ENCODE data around the gene OARD1. TPM values are rescaled to one million over a fixed set of nuclear protein-coding genes. Genes with fewer than 3 reads are reported as not detected.
A peak's percentile ranks its signal among the peaks of the same experiment; 100 is the strongest.

Gene OARD1
- total and polyA plus RNA-seq, 7 experiments from 2014 or later, result 31.1 to 55.8 (median 44.6) TPM

DNA sequence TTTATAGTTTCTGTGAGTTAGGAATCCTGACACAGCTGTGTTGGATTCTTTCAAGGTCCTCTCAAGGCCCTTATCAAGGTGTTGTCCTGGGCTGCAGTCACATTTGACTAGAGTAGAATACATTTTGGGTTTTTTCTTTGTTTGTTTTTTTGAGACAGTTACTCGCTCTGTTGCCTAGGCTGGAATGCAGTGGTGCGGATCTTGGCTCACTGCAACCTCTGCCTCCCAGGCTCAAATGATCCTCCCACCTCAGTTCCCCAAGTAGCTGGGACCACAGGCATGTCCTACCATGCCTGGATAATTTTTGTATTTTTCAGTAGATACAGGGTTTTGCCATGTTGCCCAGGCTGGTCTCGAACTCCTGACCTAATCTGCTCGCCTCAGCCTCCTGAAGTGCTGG is 16.3 kb upstream of the OARD1 start:
- CTCF ChIA-PET, result interaction anchor here (0.7 kb wide), 1 partner anchor 571 kb away, joined by 3 read pairs; no protein-coding TSS in a partner anchor
- no peak for DNase-seq
- H3K27ac Mint-ChIP-seq, result peak overlapping the region in 1 of 9 donors; percentile 46
- peaks cover 20 to 58% (median 51%) of the 10 kb centered on the region in 5 donors for H3K36me3 Mint-ChIP-seq
- Histone ChIP-seq H3K4me1 (ENCODE audit: control insufficient read depth in 2 of 2, insufficient read depth in 2 of 2, low read length in 2 of 2) (no peaks in the 10 kb centered on the region), H3K27ac (ENCODE audit: low read depth, low read length) (no peak overlapping the region), H3K4me3 (ENCODE audit: low read length) (no peak overlapping the region), H3K27me3 (ENCODE audit: control insufficient read depth in 2 of 2, insufficient read depth in 2 of 2, low read length in 2 of 2) (no peaks in the 10 kb centered on the region), H3K36me3 (ENCODE audit: control insufficient read depth in 2 of 3, insufficient read depth in 3 of 3, low read length in 3 of 3) (peaks cover 27 to 72% (median 32%) of the 10 kb centered on the region in 3 experiments), H3K9me3 (ENCODE audit: control insufficient read depth in 2 of 3, low read length in 3 of 3) (no peaks in the 10 kb centered on the region)
- POLR2A ChIA-PET, result no interaction called here
- peaks cover 13 to 34% (median 21%) of the 10 kb centered on the region in 7 donors for H3K4me1 Mint-ChIP-seq
- no peak for ATAC-seq
- no peak overlapping the region for H3K4me3 Mint-ChIP-seq
- H3K9me3 Mint-ChIP-seq, result no peaks in the 10 kb centered on the region
- intact Hi-C loops (cut with micrococcal nuclease), result no loop called here
- no peaks in the 10 kb centered on the region for H3K27me3 Mint-ChIP-seq

DNA sequence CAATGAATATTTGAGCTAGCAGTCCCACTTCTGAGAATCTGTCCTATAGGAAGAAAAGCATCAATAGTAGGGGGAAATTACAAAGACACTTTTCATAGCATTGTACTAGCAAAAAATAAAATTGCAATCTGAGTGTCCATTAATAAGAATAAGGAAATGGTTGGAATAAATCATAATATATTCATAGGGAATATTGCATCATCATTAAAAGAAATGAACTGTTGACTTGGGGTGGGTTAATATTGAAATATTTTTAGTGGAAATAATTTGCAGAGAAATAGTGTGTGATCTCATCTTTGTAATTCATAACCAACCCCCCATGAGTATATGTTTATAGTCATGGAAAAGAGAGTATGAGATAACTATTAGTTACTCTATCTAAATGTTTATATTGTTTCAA is 13.0 kb upstream of the OARD1 start:
- intact Hi-C loops (cut with micrococcal nuclease), result no loop called here
- Mint-ChIP-seq H3K27ac (no peak overlapping the region), H3K9me3 (no peaks in the 10 kb centered on the region), H3K4me3 (no peak overlapping the region), H3K4me1 (peaks cover 27 to 65% (median 49%) of the 10 kb centered on the region in 7 donors), H3K36me3 (peaks cover 12 to 62% (median 48%) of the 10 kb centered on the region in 5 donors), H3K27me3 (no peaks in the 10 kb centered on the region)
- Histone ChIP-seq H3K9me3 (ENCODE audit: control insufficient read depth in 2 of 3, low read length in 3 of 3) (no peaks in the 10 kb centered on the region), H3K4me3 (ENCODE audit: low read length) (no peak overlapping the region), H3K36me3 (ENCODE audit: control insufficient read depth in 2 of 3, insufficient read depth in 3 of 3, low read length in 3 of 3) (peaks cover 9 to 44% (median 9%) of the 10 kb centered on the region in 3 experiments), H3K27ac (ENCODE audit: low read depth, low read length) (no peak overlapping the region), H3K27me3 (ENCODE audit: control insufficient read depth in 2 of 2, insufficient read depth in 2 of 2, low read length in 2 of 2) (no peaks in the 10 kb centered on the region), H3K4me1 (ENCODE audit: control insufficient read depth in 2 of 2, insufficient read depth in 2 of 2, low read length in 2 of 2) (peaks cover 8 to 12% of the 10 kb centered on the region in 2 donors)
- POLR2A ChIA-PET, result no interaction called here
- no peak for ATAC-seq
- DNase-seq, result no peak
- CTCF ChIA-PET, result no interaction called here

- no peaks in the 10 kb centered on the region for H3K9me3 ChIP-seq (ENCODE audit: control insufficient read depth in 2 of 3, low read length in 3 of 3)
- CTCF ChIA-PET, result interaction anchor here (0.8 to 1.1 kb wide), 2 partner anchors 9 to 10 kb away, joined by 3 read pairs; partner anchors contain the start of gene NFYA
- POLR2A ChIA-PET, result interaction anchor here (0.9 kb wide), 1 partner anchor 10 kb away, joined by 5 read pairs; the partner anchor contains the start of genes NFYA and OARD1
- Mint-ChIP-seq H3K4me3 (peak overlapping the region in 2 of 10 donors; percentile 12 to 36), H3K27me3 (no peaks in the 10 kb centered on the region), H3K9me3 (no peaks in the 10 kb centered on the region), H3K27ac (peak overlapping the region in 2 of 9 donors; percentile 15 to 95), H3K4me1 (peaks cover 30 to 86% (median 70%) of the 10 kb centered on the region in 7 donors), H3K36me3 (peaks cover 12 to 63% (median 51%) of the 10 kb centered on the region in 5 donors)
- H3K27ac ChIP-seq (ENCODE audit: low read depth, low read length), result no peak overlapping the region
- ATAC-seq, result no peak
- no peaks in the 10 kb centered on the region for H3K27me3 ChIP-seq (ENCODE audit: control insufficient read depth in 2 of 2, insufficient read depth in 2 of 2, low read length in 2 of 2)
- H3K4me1 ChIP-seq (ENCODE audit: control insufficient read depth in 2 of 2, insufficient read depth in 2 of 2, low read length in 2 of 2), result peaks cover 15 to 23% of the 10 kb centered on the region in 2 donors
- H3K36me3 ChIP-seq (ENCODE audit: control insufficient read depth in 2 of 3, insufficient read depth in 3 of 3, low read length in 3 of 3), result peaks cover 6 to 45% (median 12%) of the 10 kb centered on the region in 3 experiments
- intact Hi-C loops (cut with micrococcal nuclease), result no loop called here
- no peak for DNase-seq
- H3K4me3 ChIP-seq (ENCODE audit: low read length), result no peak overlapping the region
Observed at GRCh38 chr6:41083072-41083471, 10.9 kb upstream of the OARD1 start.

GRCh38 chr6:41080621-41081020 is 8.5 kb upstream of the OARD1 start:
- H3K27me3 Mint-ChIP-seq, result no peaks in the 10 kb centered on the region
- H3K27ac Mint-ChIP-seq, result peak overlapping the region; percentile 78 to 95 (median 91)
- peak overlapping the region; percentile 50 to 89 (median 80) for H3K4me3 Mint-ChIP-seq
- ATAC-seq (peak; percentile 82), DNase-seq (peak in 6 of 9 donors; percentile 14 to 46 (median 34))
- H3K4me1 Mint-ChIP-seq, result peaks cover 41 to 96% (median 84%) of the 10 kb centered on the region in 7 donors
- H3K9me3 ChIP-seq (ENCODE audit: control insufficient read depth in 2 of 3, low read length in 3 of 3), result no peaks in the 10 kb centered on the region
- peaks cover 0 to 35% (median 9%) of the 10 kb centered on the region in 3 experiments for H3K36me3 ChIP-seq (ENCODE audit: control insufficient read depth in 2 of 3, insufficient read depth in 3 of 3, low read length in 3 of 3)
- H3K27me3 ChIP-seq (ENCODE audit: control insufficient read depth in 2 of 2, insufficient read depth in 2 of 2, low read length in 2 of 2), result no peaks in the 10 kb centered on the region
- intact Hi-C loops (cut with micrococcal nuclease), result no loop called here
- H3K27ac ChIP-seq (ENCODE audit: low read depth, low read length), result peak overlapping the region; percentile 70
- peaks cover 4 to 50% (median 40%) of the 10 kb centered on the region in 5 donors for H3K36me3 Mint-ChIP-seq
- H3K9me3 Mint-ChIP-seq, result no peaks in the 10 kb centered on the region
- ChIA-PET POLR2A (interaction anchor here (0.5 to 1.3 kb wide), 5 partner anchors 11 to 1801 kb away, joined by 3 to 6 read pairs (median 3); no protein-coding TSS in a partner anchor), CTCF (interaction anchor here (0.6 to 1.4 kb wide), 5 partner anchors 10 to 118 kb away, joined by 3 to 4 read pairs (median 3); no protein-coding TSS in a partner anchor)
- peak overlapping the region; percentile 10 for H3K4me3 ChIP-seq (ENCODE audit: low read length)
- peaks cover 20 to 31% of the 10 kb centered on the region in 2 donors for H3K4me1 ChIP-seq (ENCODE audit: control insufficient read depth in 2 of 2, insufficient read depth in 2 of 2, low read length in 2 of 2)

DNA sequence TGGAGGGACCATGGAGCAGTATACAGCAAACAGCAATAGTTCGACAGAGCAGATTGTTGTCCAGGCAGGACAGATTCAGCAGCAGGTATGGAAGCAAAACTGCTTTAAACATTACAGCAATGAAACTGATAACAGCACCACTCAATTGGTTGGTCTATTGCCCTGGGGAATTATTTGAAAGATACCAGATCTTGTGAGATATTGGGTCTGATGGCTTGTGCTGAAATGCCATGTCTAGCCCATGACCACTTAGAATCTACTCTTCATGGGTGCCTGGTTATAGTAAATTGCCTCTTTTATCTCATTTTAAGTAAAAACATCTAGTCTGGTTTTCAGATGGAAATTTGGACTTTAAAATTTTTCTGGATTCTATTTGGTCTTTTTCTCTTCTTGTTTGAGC is 6.9 kb upstream of the OARD1 start:
- H3K9me3 Mint-ChIP-seq, result no peaks in the 10 kb centered on the region
- H3K36me3 Mint-ChIP-seq, result peaks cover 4 to 43% (median 39%) of the 10 kb centered on the region in 5 donors
- H3K4me1 ChIP-seq (ENCODE audit: control insufficient read depth in 2 of 2, insufficient read depth in 2 of 2, low read length in 2 of 2), result peaks cover 35 to 46% of the 10 kb centered on the region in 2 donors
- DNase-seq, result no peak
- peaks cover 0 to 22% (median 5%) of the 10 kb centered on the region in 3 experiments for H3K36me3 ChIP-seq (ENCODE audit: control insufficient read depth in 2 of 3, insufficient read depth in 3 of 3, low read length in 3 of 3)
- H3K27me3 ChIP-seq (ENCODE audit: control insufficient read depth in 2 of 2, insufficient read depth in 2 of 2, low read length in 2 of 2), result no peaks in the 10 kb centered on the region
- ChIA-PET CTCF (interaction anchor here (1.4 kb wide), 1 partner anchor 8 kb away, joined by 4 read pairs; no protein-coding TSS in a partner anchor), POLR2A (interaction anchor here (1.3 kb wide), 1 partner anchor 15 kb away, joined by 4 read pairs; no protein-coding TSS in a partner anchor)
- no peak for ATAC-seq
- peak overlapping the region; percentile 75 to 95 (median 86) for H3K27ac Mint-ChIP-seq
- H3K27ac ChIP-seq (ENCODE audit: low read depth, low read length), result peak overlapping the region; percentile 20
- no peak overlapping the region for H3K4me3 ChIP-seq (ENCODE audit: low read length)
- no peaks in the 10 kb centered on the region for H3K27me3 Mint-ChIP-seq
- intact Hi-C loops (cut with micrococcal nuclease), result loop anchor here (10.0 kb wide), 3 partner anchors 1666 to 1854 kb away; partner anchors contain the start of genes KCNK5 (in 1 of the 2) and TBCC (in 1 of the 2)
- H3K9me3 ChIP-seq (ENCODE audit: control insufficient read depth in 2 of 3, low read length in 3 of 3), result no peaks in the 10 kb centered on the region
- H3K4me3 Mint-ChIP-seq, result peak overlapping the region in 6 of 10 donors; percentile 17 to 44 (median 30)
- H3K4me1 Mint-ChIP-seq, result peaks cover 48 to 99% (median 95%) of the 10 kb centered on the region in 7 donors

DNA sequence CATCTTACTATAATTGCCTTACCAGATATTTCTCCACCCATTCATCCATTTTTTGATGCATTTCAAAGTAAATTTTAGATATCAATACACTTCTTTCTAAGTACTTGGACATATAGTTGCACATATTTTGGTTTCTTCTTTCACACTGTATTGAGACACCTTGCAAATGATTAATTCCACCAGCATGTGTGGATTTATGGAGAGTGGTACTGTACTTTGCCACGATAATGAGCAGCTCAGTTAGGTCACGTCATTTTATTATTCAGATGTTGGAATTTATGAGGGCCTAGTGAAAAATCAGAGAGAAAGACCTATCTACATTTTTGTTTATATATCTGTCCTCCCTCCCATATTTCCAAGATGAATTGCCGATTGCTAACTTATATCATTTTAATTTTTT is 5.9 kb upstream of the OARD1 start:
- Histone ChIP-seq H3K4me3 (ENCODE audit: low read length) (no peak overlapping the region), H3K27ac (ENCODE audit: low read depth, low read length) (peak overlapping the region; percentile 30), H3K4me1 (ENCODE audit: control insufficient read depth in 2 of 2, insufficient read depth in 2 of 2, low read length in 2 of 2) (peaks cover 37 to 48% of the 10 kb centered on the region in 2 donors), H3K27me3 (ENCODE audit: control insufficient read depth in 2 of 2, insufficient read depth in 2 of 2, low read length in 2 of 2) (no peaks in the 10 kb centered on the region), H3K9me3 (ENCODE audit: control insufficient read depth in 2 of 3, low read length in 3 of 3) (no peaks in the 10 kb centered on the region), H3K36me3 (ENCODE audit: control insufficient read depth in 2 of 3, insufficient read depth in 3 of 3, low read length in 3 of 3) (peaks cover 0 to 20% (median 5%) of the 10 kb centered on the region in 3 experiments)
- POLR2A ChIA-PET, result interaction anchor here (0.6 kb wide), 1 partner anchor 15 kb away, joined by 7 read pairs; no protein-coding TSS in a partner anchor
- Mint-ChIP-seq H3K4me1 (peaks cover 48 to 92% (median 87%) of the 10 kb centered on the region in 7 donors), H3K4me3 (no peak overlapping the region), H3K9me3 (peaks cover 0 to 1% (median 0%) of the 10 kb centered on the region in 11 donors), H3K27me3 (no peaks in the 10 kb centered on the region), H3K36me3 (peaks cover 8 to 38% (median 30%) of the 10 kb centered on the region in 5 donors), H3K27ac (peak overlapping the region in 4 of 9 donors; percentile 65 to 95 (median 86))
- CTCF ChIA-PET, result interaction anchor here (0.7 kb wide), 1 partner anchor 104 kb away, joined by 3 read pairs; no protein-coding TSS in a partner anchor
- no peak for ATAC-seq
- no peak for DNase-seq
- intact Hi-C loops (cut with micrococcal nuclease), result loop anchor here (10.0 kb wide), 3 partner anchors 1667 to 1853 kb away; partner anchors contain the start of genes KCNK5 (in 1 of the 2) and TBCC (in 1 of the 2)
